ENCODE data around the gene OR10G7. TPM values are rescaled to one million over a fixed set of nuclear protein-coding genes. Genes with fewer than 3 reads are reported as not detected.

Gene OR10G7
- total and polyA plus RNA-seq, 2 donors (not counting 3 experiments of a cell fraction or from before 2014, with no cell fraction given): not detected

GRCh38 chr11:124080327-124081001, 39.3 kb upstream of the OR10G7 start:
- Histone ChIP-seq H3K79me2 (ENCODE audit: control insufficient read depth, insufficient read depth, low read length) (no peaks in the 10 kb centered on the region), H3K4me1 (ENCODE audit: control insufficient read depth, extremely low read depth, insufficient read depth, low read length) (peaks cover 8% of the 10 kb centered on the region), H3K9ac (replicated peaks; ENCODE audit: extremely low read depth, insufficient read depth, low read length) (no peak overlapping the region), H2AFZ (ENCODE audit: low read depth, low read length) (no peak overlapping the region), H3K36me3 (ENCODE audit: control insufficient read depth in 2 of 2, extremely low read depth in 1 of 2, insufficient read depth in 2 of 2, low read length in 2 of 2) (no peaks in the 10 kb centered on the region), H3K9me3 (replicated peaks; ENCODE audit: control insufficient read depth, insufficient read depth, low read length) (no peaks in the 10 kb centered on the region), H3K4me2 (ENCODE audit: insufficient read depth, low read length) (no peak overlapping the region), H4K20me1 (replicated peaks; ENCODE audit: control insufficient read depth, extremely low read depth, insufficient read depth, low read length) (no peaks in the 10 kb centered on the region), H3K27ac (ENCODE audit: insufficient read depth, low read depth, low read length) (no peak overlapping the region), H3K27me3 (ENCODE audit: control insufficient read depth in 2 of 2, insufficient read depth in 2 of 2, low read length in 2 of 2) (peaks cover 7 to 17% of the 10 kb centered on the region in 2 experiments), H3K4me3 (replicated peaks in 1 of 3; ENCODE audit: insufficient read depth in 1 of 3, low read depth in 1 of 3, low read length in 3 of 3) (no peak overlapping the region), H3K9me1 (replicated peaks; ENCODE audit: control insufficient read depth, extremely low read depth, insufficient read depth, low read length) (no peaks in the 10 kb centered on the region)
- POLR2A ChIA-PET: no interaction called here
- dilution Hi-C loops (cut with MboI; ENCODE audit: extremely low pct_ligation_motif_present, low sequenced_read_pairs): no loop called here
- no TSS peak for BruUV-seq (replicated peaks)
- CTCF ChIA-PET: interaction anchor here (1.2 to 1.3 kb wide), 2 partner anchors 9 to 11 kb away, joined by 4 to 5 read pairs; no protein-coding TSS in a partner anchor
- TF ChIP-seq GATA2 (IDR thresholded peaks at IDR 0.05; ENCODE audit: insufficient read depth, insufficient read length, low read depth, low read length): no peak
- TF ChIP-seq FOS (IDR thresholded peaks at IDR 0.05; ENCODE audit: borderline replicate concordance, insufficient read depth, low read length): no peak
- TF ChIP-seq CTCF (IDR thresholded peaks at IDR 0.05; ENCODE audit: extremely low read depth in 1 of 2, insufficient read depth in 1 of 2, low read depth in 1 of 2, low read length in 2 of 2): no peak
- TF ChIP-seq EZH2 (IDR thresholded peaks at IDR 0.05; ENCODE audit: borderline replicate concordance, low read depth, low read length, severe bottlenecking): no peak
- no peak for TF ChIP-seq MYC (IDR thresholded peaks at IDR 0.05; ENCODE audit: low read depth, low read length)
- no peak for TF ChIP-seq POLR2A (IDR thresholded peaks at IDR 0.05; ENCODE audit: low read depth, low read length)
- TF ChIP-seq JUN (IDR thresholded peaks at IDR 0.05; ENCODE audit: borderline replicate concordance, insufficient read depth, insufficient read length, low read depth): no peak
- no peak for TF ChIP-seq MAX (IDR thresholded peaks at IDR 0.05; ENCODE audit: insufficient read depth, insufficient read length)
- TF ChIP-seq POLR2AphosphoS5 (IDR thresholded peaks at IDR 0.05; ENCODE audit: insufficient read depth, low read depth, low read length): no peak
- intact Hi-C loops (cut with micrococcal nuclease): no loop called here
- no peak for FAIRE-seq
- no peak for DNase-seq (ENCODE audit: low read depth, low spot score)

All from endothelial cell of umbilical vein (primary cell).